ENCODE results near the gene NEFH. TPM values are rescaled to one million over a fixed set of nuclear protein-coding genes. Genes with fewer than 3 reads are reported as not detected.

NEFH gene, protein sequence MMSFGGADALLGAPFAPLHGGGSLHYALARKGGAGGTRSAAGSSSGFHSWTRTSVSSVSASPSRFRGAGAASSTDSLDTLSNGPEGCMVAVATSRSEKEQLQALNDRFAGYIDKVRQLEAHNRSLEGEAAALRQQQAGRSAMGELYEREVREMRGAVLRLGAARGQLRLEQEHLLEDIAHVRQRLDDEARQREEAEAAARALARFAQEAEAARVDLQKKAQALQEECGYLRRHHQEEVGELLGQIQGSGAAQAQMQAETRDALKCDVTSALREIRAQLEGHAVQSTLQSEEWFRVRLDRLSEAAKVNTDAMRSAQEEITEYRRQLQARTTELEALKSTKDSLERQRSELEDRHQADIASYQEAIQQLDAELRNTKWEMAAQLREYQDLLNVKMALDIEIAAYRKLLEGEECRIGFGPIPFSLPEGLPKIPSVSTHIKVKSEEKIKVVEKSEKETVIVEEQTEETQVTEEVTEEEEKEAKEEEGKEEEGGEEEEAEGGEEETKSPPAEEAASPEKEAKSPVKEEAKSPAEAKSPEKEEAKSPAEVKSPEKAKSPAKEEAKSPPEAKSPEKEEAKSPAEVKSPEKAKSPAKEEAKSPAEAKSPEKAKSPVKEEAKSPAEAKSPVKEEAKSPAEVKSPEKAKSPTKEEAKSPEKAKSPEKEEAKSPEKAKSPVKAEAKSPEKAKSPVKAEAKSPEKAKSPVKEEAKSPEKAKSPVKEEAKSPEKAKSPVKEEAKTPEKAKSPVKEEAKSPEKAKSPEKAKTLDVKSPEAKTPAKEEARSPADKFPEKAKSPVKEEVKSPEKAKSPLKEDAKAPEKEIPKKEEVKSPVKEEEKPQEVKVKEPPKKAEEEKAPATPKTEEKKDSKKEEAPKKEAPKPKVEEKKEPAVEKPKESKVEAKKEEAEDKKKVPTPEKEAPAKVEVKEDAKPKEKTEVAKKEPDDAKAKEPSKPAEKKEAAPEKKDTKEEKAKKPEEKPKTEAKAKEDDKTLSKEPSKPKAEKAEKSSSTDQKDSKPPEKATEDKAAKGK
- total RNA-seq: 0.25 and 0.26 TPM in 2 replicates

DNA sequence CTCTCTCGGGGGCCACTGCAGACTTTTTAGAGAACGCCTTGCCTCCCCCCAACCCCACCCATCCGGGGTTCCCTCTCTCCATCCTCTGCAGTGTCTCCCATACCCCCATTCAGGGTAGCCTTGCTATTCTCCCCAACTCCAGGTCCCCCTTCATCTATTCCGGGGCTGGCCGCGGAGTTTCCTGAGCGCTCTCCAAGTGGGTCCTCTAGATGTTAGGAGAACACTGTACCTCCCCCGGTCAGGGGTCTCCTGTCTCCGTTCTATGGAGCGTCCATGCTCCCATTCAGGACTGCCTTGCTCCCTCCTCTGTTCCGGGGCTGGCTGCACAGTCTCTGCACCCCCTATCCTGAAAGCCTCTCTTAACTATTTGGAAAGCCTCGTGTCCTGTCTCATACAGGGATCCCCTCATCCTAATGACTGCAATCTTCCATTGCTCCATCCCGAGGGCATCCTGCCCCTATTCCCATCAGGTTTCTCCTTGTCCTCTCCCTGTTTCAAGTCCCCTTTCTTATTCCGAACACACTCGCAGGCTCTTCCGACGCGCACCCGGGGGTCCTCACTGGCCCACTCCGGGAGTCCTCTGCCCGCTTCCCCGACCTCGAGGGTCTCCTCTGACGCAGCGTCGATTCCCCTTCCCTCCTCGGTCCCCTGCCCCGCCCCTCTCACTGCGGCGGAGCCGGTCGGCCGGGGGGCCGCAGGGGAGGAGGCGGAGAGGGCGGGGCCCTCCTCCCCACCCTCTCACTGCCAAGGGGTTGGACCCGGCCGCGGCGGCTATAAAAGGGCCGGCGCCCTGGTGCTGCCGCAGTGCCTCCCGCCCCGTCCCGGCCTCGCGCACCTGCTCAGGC, at the start of gene NEFH:
Gene NEFH, plus strand, starts transcription at position 802 of the 845 bp plus-strand sequence. CDS start 45 bp downstream, outside the sequence.

DNA sequence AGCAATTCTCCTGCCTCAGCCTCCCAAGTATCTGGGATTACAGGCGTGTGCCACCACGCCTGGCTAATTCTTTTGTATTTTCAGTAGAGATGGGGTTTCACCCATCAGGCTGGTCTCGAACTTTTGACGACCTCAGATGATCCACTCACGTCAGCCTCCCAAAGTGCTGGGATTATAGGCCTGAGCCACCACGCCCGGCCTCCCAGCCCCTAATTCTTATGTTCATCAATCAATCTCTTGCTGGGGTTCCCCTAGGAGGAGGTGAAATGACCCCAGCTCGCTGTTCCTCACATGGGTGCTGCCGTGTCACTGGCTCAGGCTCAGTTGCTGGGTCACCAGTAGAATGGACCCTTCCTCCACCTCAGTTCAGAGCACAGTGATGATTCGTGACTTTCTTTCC, 41.7 kb upstream of the NEFH start, which contains the start of gene RFPL1:
Gene RFPL1, plus strand, starts transcription at position 301 of the 400 bp plus-strand sequence.

Other genes with a start within 250 kb of the NEFH start
- 14.8 and 18.4 TPM in 2 replicates for gene RHBDD3, start 212.2 kb upstream of the NEFH start, total RNA-seq
- gene EWSR1, start 211.9 kb upstream of the NEFH start, total RNA-seq: 136 and 166 TPM in 2 replicates
- gene GAS2L1, start 173.6 kb upstream of the NEFH start, total RNA-seq: 10.1 and 10.8 TPM in 2 replicates
- 0.25 TPM in 1 of 2 replicates, not detected in the other for gene RASL10A, start 164.5 kb upstream of the NEFH start, total RNA-seq
- 64.5 and 79.1 TPM in 2 replicates for gene AP1B1, start 91.6 kb upstream of the NEFH start, total RNA-seq
- not detected in 2 replicates for gene RFPL1, start 41.6 kb upstream of the NEFH start, total RNA-seq
- 29.0 and 37.3 TPM in 2 replicates for gene THOC5, start 73.5 kb downstream of the NEFH start, total RNA-seq
- 36.3 and 41.3 TPM in 2 replicates for gene NIPSNAP1, start 100.9 kb downstream of the NEFH start, total RNA-seq
- gene NF2, start 123.4 kb downstream of the NEFH start, total RNA-seq: 65.0 and 66.1 TPM in 2 replicates
- gene CABP7, start 239.8 kb downstream of the NEFH start, total RNA-seq: under 0.01 TPM in 1 of 2 replicates, not detected in the other